Measurements from ENCODE around the gene HGS.

HGS gene

GRCh38 chr17:81696218-81696941 is 12.6 kb downstream of the HGS start:
- Histone ChIP-seq H3K4me2 (ENCODE audit: low read length) (no peak overlapping the region), H3K36me3 (ENCODE audit: control insufficient read depth, low read length) (peaks cover 93% of the 10 kb centered on the region)

GRCh38 chr17:81697261-81698044 is 13.6 kb downstream of the HGS start:
- H3K9me3 ChIP-seq (ENCODE audit: control insufficient read depth, insufficient read depth, low read length): no peaks in the 10 kb centered on the region
- H3K36me3 ChIP-seq (ENCODE audit: control insufficient read depth, low read length): peaks cover 93% of the 10 kb centered on the region

More at GRCh38 chr17:81696218-81696941, 12.6 kb downstream of the HGS start:
- Histone ChIP-seq H3F3A (ENCODE audit: control insufficient read depth, insufficient read depth) (peaks cover 5% of the 10 kb centered on the region; the same call in 1 of the 2 replicates), H3K27me3 (ENCODE audit: control insufficient read depth, low read length) (no peaks in the 10 kb centered on the region), H3K9me2 (replicated peaks; ENCODE audit: control insufficient read depth, low read length) (no peaks in the 10 kb centered on the region), H3K79me2 (ENCODE audit: control insufficient read depth, low read length) (peaks cover 52% of the 10 kb centered on the region), H3K27ac (ENCODE audit: low read depth, low read length) (no peak overlapping the region), H3K9me3 (ENCODE audit: control insufficient read depth, insufficient read depth, low read length) (no peaks in the 10 kb centered on the region), H4K20me1 (ENCODE audit: control insufficient read depth, insufficient read depth, low read depth, low read length) (peaks cover 5% of the 10 kb centered on the region; the same call in 1 of the 2 replicates), H3K4me3 (ENCODE audit: low read length) (no peak overlapping the region), H3K4me1 (ENCODE audit: control insufficient read depth, low read length) (peaks cover 10% of the 10 kb centered on the region)
- TF ChIP-seq CTCF (IDR thresholded peaks at IDR 0.05; ENCODE audit: low read depth, low read length, poor library complexity, severe bottlenecking) (no peak), EZH2phosphoT487 (IDR thresholded peaks at IDR 0.05; ENCODE audit: borderline replicate concordance, low read length) (no peak)

More at GRCh38 chr17:81697261-81698044, 13.6 kb downstream of the HGS start:
- Histone ChIP-seq H3K79me2 (ENCODE audit: control insufficient read depth, low read length) (peaks cover 62% of the 10 kb centered on the region), H3K27me3 (ENCODE audit: control insufficient read depth, low read length) (no peaks in the 10 kb centered on the region), H3K4me1 (ENCODE audit: control insufficient read depth, low read length) (peaks cover 15% of the 10 kb centered on the region), H4K20me1 (ENCODE audit: control insufficient read depth, insufficient read depth, low read depth, low read length) (peaks cover 14% of the 10 kb centered on the region; the same call in 1 of the 2 replicates), H3K4me2 (ENCODE audit: low read length) (no peak overlapping the region), H3K9me2 (replicated peaks; ENCODE audit: control insufficient read depth, low read length) (no peaks in the 10 kb centered on the region), H3K27ac (ENCODE audit: low read depth, low read length) (no peak overlapping the region), H3K4me3 (ENCODE audit: low read length) (no peak overlapping the region), H3F3A (ENCODE audit: control insufficient read depth, insufficient read depth) (peaks cover 5% of the 10 kb centered on the region; the same call in 1 of the 2 replicates)
- TF ChIP-seq EZH2phosphoT487 (IDR thresholded peaks at IDR 0.05; ENCODE audit: borderline replicate concordance, low read length) (no peak), CTCF (IDR thresholded peaks at IDR 0.05; ENCODE audit: low read depth, low read length, poor library complexity, severe bottlenecking) (no peak)

Measured in DOHH2 (cell line).